Activated CD4-positive, alpha-beta T cell treated with anti-CD3 and anti-CD28 coated beads for 36 hours (primary cell): ENCODE measurements around the gene FAM181A. TPM values are rescaled to one million over a fixed set of nuclear protein-coding genes. Genes with fewer than 3 reads are reported as not detected.

Experiments used
- ATAC-seq: fragments of 200-7000 bp; cut with Tn5 transposase; one replicate; pipeline ENCODE4 v1.10.0; 2021; ENCODE audit warnings: mild to moderate bottlenecking, moderate library complexity
- CTCF ChIA-PET: fragments of 350-600 bp; sonication (Branson Sonifier 250); formaldehyde crosslinking; loops from one replicate; lab custom pipeline; 2021; ENCODE audit warnings: antibody characterized with exemption; lab: Charles Lee
- POLR2A ChIA-PET: fragments of 350-600 bp; sonication (Branson Sonifier 250); formaldehyde crosslinking; loops from one replicate; lab custom pipeline; 2021; ENCODE audit warnings: antibody characterized with exemption, inconsistent platforms; lab: Charles Lee
- DNase-seq: peaks from one replicate; pipeline ENCODE4 v3.0.0-alpha.2; 2020
- H3K27ac Mint-ChIP-seq: one replicate; pipeline ENCODE4 v1.8.0; 2021; ENCODE audit warnings: mixed read lengths
- H3K27me3 Mint-ChIP-seq: one replicate; pipeline ENCODE4 v1.8.0; 2021; ENCODE audit warnings: mixed read lengths
- H3K36me3 Mint-ChIP-seq: one replicate; pipeline ENCODE4 v1.8.0; 2021; ENCODE audit warnings: low read depth, mixed read lengths
- H3K4me1 Mint-ChIP-seq: one replicate; pipeline ENCODE4 v1.8.0; 2021; ENCODE audit warnings: mixed read lengths
- H3K4me3 Mint-ChIP-seq: one replicate; pipeline ENCODE4 v1.8.0; 2021; ENCODE audit warnings: mild to moderate bottlenecking, moderate library complexity, mixed read lengths
- H3K9me3 Mint-ChIP-seq: one replicate; pipeline ENCODE4 v1.8.0; 2021; ENCODE audit warnings: low read depth, mixed read lengths
- intact Hi-C, 2 experiments: fragments of 100-400 bp; cut with DNase I in 1 of 2; cut with micrococcal nuclease in 1 of 2; formaldehyde crosslinking; loops; one replicate each; pipeline versions ENCODE4 v1.14.2 to v1.15.1; 2022 to 2024; cut with DNase I, micrococcal nuclease
- total RNA-seq, 2 experiments: library from RNA; stranded (reverse); gene quantifications; one replicate each; pipeline ENCODE4 v1.2.3, GENCODE V29; 2021

FAM181A gene
- total RNA-seq, 2 experiments from 2014 or later = not detected

- intact Hi-C loops = loop anchor here (1.0 to 5.0 kb wide), 2 partner anchors 169 to 251 kb away; no protein-coding TSS in a partner anchor
These were observed 20.5 kb upstream of the FAM181A start for GRCh38 chr14:93906341-93907329.

GRCh38 chr14:93909429-93910128 is 17.6 kb upstream of the FAM181A start:
- no peaks in the 10 kb centered on the region for H3K36me3 Mint-ChIP-seq
- H3K4me3 Mint-ChIP-seq = no peak overlapping the region
- H3K27ac Mint-ChIP-seq = no peak overlapping the region
- H3K27me3 Mint-ChIP-seq = no peaks in the 10 kb centered on the region
- ATAC-seq (no peak), DNase-seq (no peak)
- ChIA-PET POLR2A (no interaction called here), CTCF (interaction anchor here (0.8 to 1.5 kb wide), 3 partner anchors 14 to 16 kb away, joined by 3 to 11 read pairs (median 3); no protein-coding TSS in a partner anchor)
- H3K9me3 Mint-ChIP-seq = peaks cover 6% of the 10 kb centered on the region
- H3K4me1 Mint-ChIP-seq = peaks cover 2% of the 10 kb centered on the region
- intact Hi-C loops = loop anchor here in 1 of 2 experiments (5.0 kb wide), 1 partner anchor 172 kb away; no protein-coding TSS in a partner anchor

More at GRCh38 chr14:93906341-93907329, 20.5 kb upstream of the FAM181A start:
- CTCF ChIA-PET = interaction anchor here (0.6 to 1.6 kb wide), 6 partner anchors 28 to 274 kb away, joined by 3 to 4 read pairs (median 3); no protein-coding TSS in a partner anchor
- Mint-ChIP-seq H3K4me1 (peaks cover 2% of the 10 kb centered on the region), H3K4me3 (no peak overlapping the region), H3K36me3 (no peaks in the 10 kb centered on the region), H3K27me3 (peaks cover 3% of the 10 kb centered on the region), H3K9me3 (no peaks in the 10 kb centered on the region), H3K27ac (no peak overlapping the region)
- peak; percentile 83 for DNase-seq
- POLR2A ChIA-PET = no interaction called here
- peak; percentile 80 for ATAC-seq

DNA sequence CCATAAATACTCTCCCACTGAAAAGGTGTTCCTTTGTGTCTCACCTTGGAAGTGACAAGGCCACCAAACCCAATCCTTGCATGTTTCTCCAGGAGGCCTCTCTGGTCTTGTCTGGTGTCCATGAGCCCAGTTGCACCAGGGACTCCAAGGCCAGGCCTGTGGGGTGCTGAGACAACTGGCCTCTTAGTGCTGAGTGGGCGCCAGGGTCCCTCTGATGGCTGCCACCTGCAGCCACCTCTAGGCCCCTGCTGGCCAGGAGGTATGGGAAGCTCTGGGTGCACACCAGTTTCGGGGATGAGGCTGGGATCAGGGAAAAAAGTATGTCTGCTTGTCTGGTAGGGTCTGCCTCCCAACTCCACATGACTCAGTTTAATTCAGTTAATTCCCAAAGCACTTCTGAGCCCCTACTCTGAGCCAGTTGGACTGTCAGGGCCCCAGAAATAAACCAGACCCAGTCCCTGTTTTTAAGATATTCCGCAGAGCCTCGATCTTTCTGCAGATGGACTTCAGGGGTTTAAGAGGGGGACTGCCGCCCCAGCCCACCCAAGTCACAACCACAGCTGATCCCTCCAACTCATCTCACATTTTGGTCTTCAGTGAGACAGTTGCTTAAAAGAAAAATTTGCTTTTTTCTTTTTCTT is 15.0 kb upstream of the FAM181A start:
- no peak for ATAC-seq
- POLR2A ChIA-PET = no interaction called here
- H3K4me1 Mint-ChIP-seq = no peaks in the 10 kb centered on the region
- CTCF ChIA-PET = interaction anchor here (0.7 to 0.8 kb wide), 2 partner anchors 88 to 563 kb away, joined by 3 read pairs; no protein-coding TSS in a partner anchor
- no peak for DNase-seq
- no peak overlapping the region for H3K27ac Mint-ChIP-seq
- intact Hi-C loops = no loop called here
- H3K9me3 Mint-ChIP-seq = peaks cover 6% of the 10 kb centered on the region
- H3K27me3 Mint-ChIP-seq = no peaks in the 10 kb centered on the region
- no peak overlapping the region for H3K4me3 Mint-ChIP-seq
- no peaks in the 10 kb centered on the region for H3K36me3 Mint-ChIP-seq

DNA sequence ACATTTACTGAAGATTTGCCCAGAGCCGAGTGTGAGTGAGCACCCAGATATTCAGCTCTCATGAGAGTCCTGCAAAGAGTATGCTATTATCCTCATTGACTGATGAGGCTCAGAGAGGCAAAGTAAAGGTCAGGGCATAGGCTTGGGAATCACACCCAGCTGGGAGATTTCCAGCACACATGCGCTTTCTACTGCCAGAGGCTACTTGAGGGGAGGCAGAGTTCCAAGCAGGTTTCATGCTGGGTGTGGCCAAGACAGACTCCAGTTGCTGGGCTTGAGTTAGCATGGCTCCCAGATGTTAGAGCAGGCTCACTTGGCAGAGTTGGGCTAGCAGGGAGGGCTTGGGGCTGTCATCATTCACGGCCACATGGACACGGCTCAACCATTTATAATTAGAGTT is 14.4 kb upstream of the FAM181A start:
- Mint-ChIP-seq H3K27ac (no peak overlapping the region), H3K36me3 (no peaks in the 10 kb centered on the region), H3K9me3 (peaks cover 6% of the 10 kb centered on the region), H3K4me3 (no peak overlapping the region), H3K27me3 (no peaks in the 10 kb centered on the region), H3K4me1 (no peaks in the 10 kb centered on the region)
- intact Hi-C loops = no loop called here
- no peak for DNase-seq
- ChIA-PET CTCF (interaction anchor here (0.7 to 0.8 kb wide), 2 partner anchors 87 to 562 kb away, joined by 3 read pairs; no protein-coding TSS in a partner anchor), POLR2A (no interaction called here)
- no peak for ATAC-seq

GRCh38 chr14:93914278-93914677 is 12.9 kb upstream of the FAM181A start:
- Mint-ChIP-seq H3K4me3 (no peak overlapping the region), H3K9me3 (peaks cover 6% of the 10 kb centered on the region), H3K27me3 (peaks cover 3% of the 10 kb centered on the region), H3K4me1 (no peaks in the 10 kb centered on the region), H3K27ac (no peak overlapping the region), H3K36me3 (no peaks in the 10 kb centered on the region)
- DNase-seq = peak; percentile 49
- intact Hi-C loops = no loop called here
- peak; percentile 97 for ATAC-seq
- ChIA-PET POLR2A (interaction anchor here (0.6 kb wide), 1 partner anchor 137 kb away, joined by 6 read pairs; no protein-coding TSS in a partner anchor), CTCF (no interaction called here)

GRCh38 chr14:93915070-93915705 is 12.0 kb upstream of the FAM181A start:
- Mint-ChIP-seq H3K9me3 (peaks cover 6% of the 10 kb centered on the region), H3K27ac (no peak overlapping the region), H3K4me1 (no peaks in the 10 kb centered on the region), H3K27me3 (peaks cover 3% of the 10 kb centered on the region), H3K36me3 (no peaks in the 10 kb centered on the region), H3K4me3 (no peak overlapping the region)
- CTCF ChIA-PET = no interaction called here
- DNase-seq (no peak), ATAC-seq (no peak)
- intact Hi-C loops = no loop called here
- POLR2A ChIA-PET = no interaction called here

GRCh38 chr14:93915800-93916199 is 11.3 kb upstream of the FAM181A start:
- intact Hi-C loops = no loop called here
- H3K9me3 Mint-ChIP-seq = peaks cover 6% of the 10 kb centered on the region
- ChIA-PET POLR2A (no interaction called here), CTCF (no interaction called here)
- peaks cover 3% of the 10 kb centered on the region for H3K27me3 Mint-ChIP-seq
- no peak overlapping the region for H3K27ac Mint-ChIP-seq
- H3K4me3 Mint-ChIP-seq = no peak overlapping the region
- no peak for DNase-seq
- H3K4me1 Mint-ChIP-seq = no peaks in the 10 kb centered on the region
- no peaks in the 10 kb centered on the region for H3K36me3 Mint-ChIP-seq
- no peak for ATAC-seq

- ChIA-PET CTCF (no interaction called here), POLR2A (no interaction called here)
- Mint-ChIP-seq H3K4me1 (no peaks in the 10 kb centered on the region), H3K27me3 (peaks cover 3% of the 10 kb centered on the region), H3K27ac (no peak overlapping the region), H3K4me3 (no peak overlapping the region), H3K36me3 (no peaks in the 10 kb centered on the region), H3K9me3 (peaks cover 6% of the 10 kb centered on the region)
- intact Hi-C loops = no loop called here
- DNase-seq (no peak), ATAC-seq (no peak)
These were observed 10.6 kb upstream of the FAM181A start for GRCh38 chr14:93916498-93916897.

GRCh38 chr14:93917141-93917540 is 10.0 kb upstream of the FAM181A start:
- ATAC-seq = no peak
- no peak for DNase-seq
- Mint-ChIP-seq H3K36me3 (no peaks in the 10 kb centered on the region), H3K27ac (no peak overlapping the region), H3K27me3 (peaks cover 3% of the 10 kb centered on the region), H3K4me3 (no peak overlapping the region), H3K9me3 (peaks cover 6% of the 10 kb centered on the region), H3K4me1 (no peaks in the 10 kb centered on the region)
- ChIA-PET POLR2A (no interaction called here), CTCF (no interaction called here)
- intact Hi-C loops = no loop called here

DNA sequence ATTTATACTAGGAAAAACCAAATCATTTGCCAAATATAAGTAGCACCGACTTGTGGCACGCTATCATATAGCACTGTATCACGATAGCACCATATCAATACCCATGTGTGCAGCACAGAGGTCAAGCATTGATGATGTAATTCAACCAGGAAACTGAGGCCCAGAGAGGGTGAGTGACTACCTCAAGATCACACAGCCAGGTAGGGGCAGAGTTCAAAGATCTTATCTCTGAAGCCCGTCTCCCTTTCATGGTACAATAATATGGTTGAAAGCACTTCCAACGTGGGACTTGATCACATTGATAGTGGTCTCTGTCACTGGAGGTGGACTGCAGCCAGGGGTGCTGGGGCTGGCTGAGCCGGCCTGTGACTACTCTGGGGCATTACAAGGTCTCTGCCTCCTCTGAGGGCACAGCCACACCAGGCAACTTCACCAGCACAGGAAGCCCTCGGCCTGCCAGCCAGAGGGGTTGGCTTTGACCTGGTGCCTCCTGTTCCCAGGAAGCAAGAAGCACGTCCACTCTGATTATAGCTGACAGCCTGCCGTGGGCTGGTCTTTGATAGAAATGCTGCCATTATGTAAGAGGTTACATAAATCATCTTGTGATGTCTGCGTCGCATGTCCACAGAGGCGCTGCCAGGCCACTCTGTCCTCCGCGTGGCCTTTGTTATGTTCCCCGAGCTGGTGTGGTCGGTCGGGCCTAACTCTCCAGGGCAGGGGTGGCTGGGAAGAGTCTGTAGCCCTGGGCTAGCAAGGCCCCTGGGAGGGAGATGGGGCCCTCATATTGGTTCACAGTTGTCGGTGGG is 5.9 kb upstream of the FAM181A start:
- Mint-ChIP-seq H3K36me3 (no peaks in the 10 kb centered on the region), H3K27ac (no peak overlapping the region), H3K27me3 (peaks cover 3% of the 10 kb centered on the region), H3K4me1 (no peaks in the 10 kb centered on the region), H3K4me3 (no peak overlapping the region), H3K9me3 (no peaks in the 10 kb centered on the region)
- no peak for ATAC-seq
- intact Hi-C loops = no loop called here
- POLR2A ChIA-PET = no interaction called here
- DNase-seq = no peak
- CTCF ChIA-PET = no interaction called here
